Astrocyte of the cerebellum (primary cell): ENCODE measurements around the gene CFAP45.

ENCODE experiments used
- DNase-seq: peaks from one replicate; pipeline ENCODE4 v3.0.0-alpha.2; 2011; ENCODE audit warnings: low read depth
- H3K4me3 ChIP-seq: 2 replicates; pipeline ENCODE4 v1.5.1; 2011; ENCODE audit warnings: mild to moderate bottlenecking, low read depth, low read length, moderate library complexity
- in situ Hi-C: cut with HindIII; loops from 2 replicates; pipeline ENCODE4 v1.10.0; 2017; ENCODE audit warnings: low sequenced_read_pairs
- TF ChIP-seq, protein P1 (sequence below): IDR thresholded peaks from 2 replicates; pipeline ENCODE4 v1.5.1; 2012; ENCODE audit warnings: low read length, low read depth, moderate library complexity, mild to moderate bottlenecking; ENCODE audit errors: missing control alignments

The CFAP45 gene

DNA sequence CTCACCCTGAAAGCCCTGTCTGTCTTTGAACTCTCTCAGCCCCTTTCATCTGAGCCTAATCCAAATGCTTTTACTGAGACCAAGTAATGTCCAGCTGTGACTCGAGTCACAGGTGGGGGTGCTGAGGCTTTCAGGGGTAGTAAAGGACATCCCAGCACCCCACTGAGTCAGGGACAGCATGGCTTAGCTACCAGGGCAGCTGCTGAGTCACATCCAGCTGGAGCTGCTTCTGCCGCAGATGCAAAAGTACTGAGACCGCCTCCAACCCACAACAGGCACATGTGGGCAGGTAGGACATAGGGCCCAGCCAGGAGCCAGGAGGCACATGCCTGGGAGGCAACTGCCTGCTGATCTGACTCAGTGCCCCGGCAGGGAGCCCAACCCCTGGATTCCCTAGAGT is 30.8 kb downstream of the CFAP45 start:
- DNase-seq: no peak
- in situ Hi-C loops: no loop called here
- TF ChIP-seq, protein P1, sequence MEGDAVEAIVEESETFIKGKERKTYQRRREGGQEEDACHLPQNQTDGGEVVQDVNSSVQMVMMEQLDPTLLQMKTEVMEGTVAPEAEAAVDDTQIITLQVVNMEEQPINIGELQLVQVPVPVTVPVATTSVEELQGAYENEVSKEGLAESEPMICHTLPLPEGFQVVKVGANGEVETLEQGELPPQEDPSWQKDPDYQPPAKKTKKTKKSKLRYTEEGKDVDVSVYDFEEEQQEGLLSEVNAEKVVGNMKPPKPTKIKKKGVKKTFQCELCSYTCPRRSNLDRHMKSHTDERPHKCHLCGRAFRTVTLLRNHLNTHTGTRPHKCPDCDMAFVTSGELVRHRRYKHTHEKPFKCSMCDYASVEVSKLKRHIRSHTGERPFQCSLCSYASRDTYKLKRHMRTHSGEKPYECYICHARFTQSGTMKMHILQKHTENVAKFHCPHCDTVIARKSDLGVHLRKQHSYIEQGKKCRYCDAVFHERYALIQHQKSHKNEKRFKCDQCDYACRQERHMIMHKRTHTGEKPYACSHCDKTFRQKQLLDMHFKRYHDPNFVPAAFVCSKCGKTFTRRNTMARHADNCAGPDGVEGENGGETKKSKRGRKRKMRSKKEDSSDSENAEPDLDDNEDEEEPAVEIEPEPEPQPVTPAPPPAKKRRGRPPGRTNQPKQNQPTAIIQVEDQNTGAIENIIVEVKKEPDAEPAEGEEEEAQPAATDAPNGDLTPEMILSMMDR: no peak
- no peak overlapping the region for H3K4me3 ChIP-seq

- in situ Hi-C loops: no loop called here
- TF ChIP-seq, protein P1: no peak
- no peak overlapping the region for H3K4me3 ChIP-seq
- DNase-seq: no peak
Measured at GRCh38 chr1:159868766-159869165, 31.2 kb downstream of the CFAP45 start.

DNA sequence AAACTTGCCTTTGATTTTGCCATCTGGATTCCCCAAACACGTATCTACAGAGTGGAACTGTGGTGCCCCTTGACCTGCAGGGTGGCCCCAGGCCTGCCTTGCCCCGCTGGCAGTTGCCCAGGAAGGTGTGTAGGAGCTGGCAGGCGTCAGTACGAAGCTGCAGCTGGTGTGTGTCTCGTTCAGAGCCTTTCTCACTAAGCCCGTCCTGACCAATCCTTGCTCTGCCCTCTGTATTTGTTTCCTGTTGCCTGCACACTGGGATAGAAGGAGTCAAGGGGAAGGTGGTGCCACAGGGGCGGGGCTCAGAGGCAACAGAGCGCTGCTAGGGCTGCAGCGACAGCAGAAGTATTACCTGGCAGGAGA is 32.3 kb downstream of the CFAP45 start:
- TF ChIP-seq, protein P1: no peak
- in situ Hi-C loops: no loop called here
- no peak overlapping the region for H3K4me3 ChIP-seq
- no peak for DNase-seq

DNA sequence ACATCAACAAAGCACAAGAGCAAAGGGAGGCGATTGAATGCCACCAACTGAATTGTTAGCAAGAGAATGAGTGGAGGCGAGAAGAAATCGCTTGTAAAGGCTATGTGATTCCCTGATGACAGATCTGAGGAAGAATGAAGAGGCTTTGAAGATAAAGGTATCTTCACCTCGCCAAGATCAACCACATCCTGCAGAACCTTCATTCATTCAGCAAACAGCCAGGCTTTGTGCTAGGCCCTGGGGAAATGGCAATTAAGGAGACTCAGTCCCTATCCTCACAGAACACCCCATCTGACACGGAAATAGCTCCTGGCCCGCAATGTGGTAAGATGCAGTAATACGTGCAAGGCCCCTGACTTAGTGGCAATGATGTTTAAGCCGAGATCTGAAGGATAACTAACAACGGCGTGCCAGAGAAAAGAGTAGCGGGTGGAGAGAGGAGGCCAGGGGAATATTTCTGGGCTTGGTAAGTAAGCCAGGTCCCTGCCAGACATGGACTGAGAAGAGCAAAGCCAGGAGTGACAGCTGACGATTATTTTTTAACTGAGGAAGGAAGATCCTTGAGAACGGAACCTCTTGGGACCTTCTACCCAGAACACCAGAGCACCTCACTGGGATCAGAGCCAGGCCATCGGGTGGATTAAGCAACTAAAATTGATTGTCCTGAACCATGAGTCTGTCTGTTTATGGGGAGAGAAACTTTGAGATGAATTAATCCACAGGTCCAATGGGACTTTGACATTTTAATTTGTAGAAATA is 32.9 kb downstream of the CFAP45 start:
- in situ Hi-C loops: no loop called here
- TF ChIP-seq, protein P1: no peak
- no peak overlapping the region for H3K4me3 ChIP-seq
- DNase-seq: no peak

- H3K4me3 ChIP-seq: no peak overlapping the region
- DNase-seq: no peak
- in situ Hi-C loops: no loop called here
- TF ChIP-seq, protein P1: no peak
Measured at GRCh38 chr1:159866066-159866465, 33.9 kb downstream of the CFAP45 start.

- no peak for DNase-seq
- TF ChIP-seq, protein P1: no peak
- in situ Hi-C loops: no loop called here
- H3K4me3 ChIP-seq: no peak overlapping the region
Measured at GRCh38 chr1:159864262-159864661, 35.7 kb downstream of the CFAP45 start.
